ENCODE results near the gene MMP24.

GRCh38 chr20:35279533-35280174, 53.2 kb downstream of the MMP24 start:
- TF ChIP-seq CTCF (conservative IDR thresholded peaks at IDR 0.05) = no peak
- no peak for TF ChIP-seq ZFX (IDR thresholded peaks at IDR 0.05)
